Limb (tissue), 2 donors: ENCODE measurements around the gene GANAB.
"Not testable (repeated sequence)": the region's sequence is repeated elsewhere in the genome, so short reads cannot be mapped to it uniquely, and the experiment has no call there.

Experiments
- DNase-seq, 2 donors: peaks; one replicate each; pipeline ENCODE4 v3.0.0-alpha.2; 2016; ENCODE audit errors: extremely low spot score in 2 of 2

GANAB gene

DNA sequence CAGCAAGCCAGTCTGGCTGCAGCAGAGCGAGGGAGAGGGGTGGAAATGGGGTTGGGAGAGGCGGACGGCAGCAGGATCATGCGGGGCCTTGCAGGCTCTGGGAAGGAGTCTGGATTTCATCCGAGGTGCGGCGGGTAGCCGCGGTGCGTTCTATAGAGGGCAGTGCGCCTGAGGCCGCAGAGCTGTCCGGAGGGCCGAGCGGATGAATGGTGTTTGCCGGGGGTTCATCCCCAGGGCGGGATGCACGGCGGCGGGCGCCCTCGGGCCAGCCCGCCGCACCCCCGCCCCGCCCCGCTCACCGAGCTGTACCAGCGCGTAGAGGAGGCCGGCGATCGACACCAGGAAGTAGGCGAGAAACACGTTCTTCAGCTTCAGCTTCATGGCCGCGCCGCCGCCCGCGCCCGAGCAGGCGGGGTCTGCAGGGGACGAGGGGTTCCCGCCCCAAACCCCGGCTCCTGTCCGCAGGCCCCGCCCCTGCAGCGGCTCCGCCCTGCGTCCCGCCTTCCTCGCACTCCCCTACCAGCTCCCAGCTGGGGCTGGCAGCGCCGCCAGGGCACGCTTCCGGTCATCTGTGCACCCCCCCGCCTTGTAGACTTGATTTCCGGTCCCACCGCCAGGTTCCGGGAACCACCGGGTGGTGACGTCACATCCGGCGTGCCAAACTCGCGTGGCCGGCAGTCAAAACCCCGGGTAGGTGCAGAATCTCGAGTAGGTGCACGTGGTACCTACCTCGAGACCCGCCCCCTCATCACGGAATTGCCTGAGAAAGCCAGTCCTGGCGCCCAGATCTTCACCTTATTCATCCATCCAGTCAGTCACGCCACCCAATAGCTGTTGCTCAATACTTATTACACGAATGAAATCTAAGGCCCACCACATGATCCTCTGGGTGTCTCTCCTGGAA, 24.6 kb downstream of the GANAB start, which contains the start of gene B3GAT3:
B3GAT3 (minus strand) TSS at position 420 of the 904 bp plus-strand sequence; CDS start at position 381, 39 bp downstream.
- peak; percentile 93 to 96 for DNase-seq

DNA sequence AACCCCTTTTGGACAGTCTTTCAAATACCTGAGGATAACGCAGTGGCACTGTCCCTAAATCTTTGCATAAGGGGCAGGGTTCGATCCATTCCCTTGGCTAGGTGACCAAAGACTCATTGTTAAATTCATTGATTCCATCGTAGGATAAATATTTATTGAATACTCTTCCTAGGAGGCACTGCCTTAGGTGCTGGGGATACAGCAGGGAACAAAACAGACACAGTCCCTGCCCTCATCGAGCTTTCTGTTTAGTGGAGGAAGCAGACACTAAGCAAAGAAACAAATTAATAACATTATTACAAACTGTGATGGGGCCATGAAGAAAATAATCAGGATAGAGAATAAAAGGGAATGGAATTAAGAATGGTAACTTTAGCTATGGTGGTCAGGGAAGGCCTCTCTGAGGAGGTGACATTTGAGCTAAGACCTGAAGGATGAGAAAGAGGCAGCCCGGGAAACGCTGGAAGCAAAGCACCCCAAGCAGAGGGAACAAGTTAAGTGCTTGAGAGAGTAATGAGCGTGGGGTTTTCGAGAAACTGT, 25.3 kb downstream of the GANAB start:
- no peak for DNase-seq

GRCh38 chr11:62616957-62617356, 29.5 kb downstream of the GANAB start:
- not testable (repeated sequence) for DNase-seq

- no peak for DNase-seq
Measured at GRCh38 chr11:62615521-62615920, 30.9 kb downstream of the GANAB start.

GRCh38 chr11:62614275-62614674, 32.1 kb downstream of the GANAB start:
- no peak for DNase-seq

GRCh38 chr11:62613291-62613778, 33.1 kb downstream of the GANAB start:
- DNase-seq: peak in 1 of 2 donors; percentile 52

GRCh38 chr11:62612366-62613290, 33.8 kb downstream of the GANAB start, which contains the start of the genes EML3 and ROM1:
TSS of gene EML3 (minus strand) at chr11:62612775. CDS start at chr11:62612457, 318 bp downstream.
TSS of gene ROM1 (plus strand) at chr11:62613257. CDS start at chr11:62613282, 25 bp downstream.
- peak; percentile 77 to 89 for DNase-seq

GRCh38 chr11:62611705-62612365, 34.6 kb downstream of the GANAB start:
- DNase-seq: peak; percentile 61 to 72

DNA sequence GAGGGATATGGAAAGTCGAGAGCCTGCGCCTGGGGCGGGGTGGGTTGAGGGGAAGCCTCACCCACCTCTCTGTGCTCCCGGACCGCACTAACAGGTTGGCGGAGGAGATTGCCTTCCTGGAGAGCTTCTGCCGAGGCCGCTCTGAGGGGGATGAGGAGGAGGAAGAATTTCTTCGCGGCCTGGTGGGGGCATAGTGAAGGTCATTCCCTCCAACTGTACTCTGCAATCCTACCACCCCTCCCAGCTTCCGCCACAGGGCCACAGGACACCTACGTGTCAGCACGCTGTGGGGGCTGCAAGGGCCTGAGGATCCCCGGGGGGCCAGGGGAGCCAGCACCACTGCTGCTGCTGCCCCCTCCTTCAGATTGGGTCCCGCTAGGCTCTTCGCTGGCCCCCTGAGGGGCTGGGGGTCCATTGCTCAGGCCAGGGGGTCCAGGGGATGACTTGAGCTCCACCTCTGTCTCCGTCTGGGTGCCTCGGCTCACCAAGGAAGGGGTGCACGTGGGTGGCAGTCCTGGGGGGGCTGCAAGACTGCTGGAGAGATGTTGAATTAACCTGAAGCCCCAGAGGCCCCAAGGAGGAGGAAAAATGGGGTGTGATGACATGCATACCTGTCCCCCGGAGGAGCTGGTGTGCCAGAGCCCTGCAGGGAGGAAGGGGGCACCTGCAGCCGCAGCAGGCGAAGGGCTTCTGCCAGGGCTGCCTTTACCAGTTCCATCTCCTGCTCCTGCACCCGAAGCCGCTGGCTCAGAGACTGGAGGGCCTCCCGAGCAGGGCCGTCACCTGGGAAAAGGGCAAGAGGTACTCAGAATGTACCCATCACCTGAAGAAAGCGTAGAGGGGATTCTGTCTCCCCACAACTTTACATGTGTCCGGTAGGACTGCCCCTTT, 35.4 kb downstream of the GANAB start:
- DNase-seq: peak in 1 of 2 donors; percentile 38

DNA sequence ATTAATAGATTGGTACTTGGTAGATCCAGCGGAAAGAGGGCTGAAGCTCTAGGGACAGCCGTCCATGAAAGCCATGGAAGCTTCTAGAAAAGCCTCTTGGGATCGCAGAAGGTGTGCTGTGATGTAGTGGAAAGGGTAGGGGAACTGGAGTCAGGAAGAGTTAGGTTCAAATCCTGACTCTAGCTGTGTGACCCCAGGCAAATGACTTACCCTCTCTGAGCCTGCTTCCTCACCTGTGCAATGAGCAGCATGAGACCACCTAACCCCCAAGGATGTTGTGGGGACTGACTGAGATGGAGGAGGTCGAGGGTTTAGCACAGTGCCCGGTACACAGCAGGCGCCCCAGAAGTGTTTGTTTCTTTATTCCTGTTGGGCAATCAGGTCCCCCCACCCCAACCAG, 36.0 kb downstream of the GANAB start:
- no peak for DNase-seq

- DNase-seq: no peak
Measured at GRCh38 chr11:62608776-62609175, 37.6 kb downstream of the GANAB start.

DNA sequence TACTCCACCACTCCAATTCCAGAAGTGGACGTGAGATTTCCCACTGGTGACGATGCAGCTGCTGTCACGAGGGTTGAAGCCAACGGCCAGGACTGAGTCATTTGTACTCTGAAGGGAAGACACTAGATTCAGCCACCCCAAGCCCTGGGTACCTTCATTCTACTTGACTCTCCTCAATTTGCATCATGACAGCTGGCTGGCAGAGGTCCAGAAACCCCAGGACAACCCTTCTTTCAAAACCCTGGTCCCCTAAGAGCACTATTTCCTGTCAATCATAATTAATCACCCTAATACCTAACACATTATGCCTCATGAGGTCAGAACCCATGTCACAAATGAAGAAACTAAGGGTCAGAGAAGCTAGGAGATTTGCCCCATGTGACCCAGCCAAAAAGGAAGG, 38.7 kb downstream of the GANAB start:
- DNase-seq: no peak

DNA sequence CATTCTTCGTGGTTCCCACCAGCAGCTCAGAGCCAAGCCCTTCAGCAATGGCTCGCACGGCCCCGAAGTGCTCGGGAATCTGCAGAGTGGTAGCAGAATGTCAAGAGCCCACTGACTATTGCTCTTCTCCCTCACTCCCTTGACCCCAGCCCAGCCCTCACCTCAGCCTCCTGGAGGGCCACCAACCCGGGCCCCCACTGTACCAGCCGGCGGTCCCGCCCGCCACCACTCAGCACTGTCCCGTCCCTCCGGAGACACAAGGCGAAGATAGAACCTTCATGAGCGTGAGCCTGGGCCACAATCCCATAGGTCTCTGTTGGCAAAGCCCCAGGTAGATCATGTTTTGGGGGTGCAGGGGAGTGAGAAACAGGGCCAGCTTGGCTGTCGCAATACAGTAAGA, 40.5 kb downstream of the GANAB start:
- no peak for DNase-seq

- no peak for DNase-seq
Measured at GRCh38 chr11:62605467-62605866, 40.9 kb downstream of the GANAB start.

GRCh38 chr11:62604460-62605120, 41.8 kb downstream of the GANAB start:
- no peak for DNase-seq

GRCh38 chr11:62603776-62604299, 42.6 kb downstream of the GANAB start:
- DNase-seq: no peak

- DNase-seq: peak in 1 of 2 donors; percentile 44
Measured at GRCh38 chr11:62603072-62603408, 43.4 kb downstream of the GANAB start.

- peak in 1 of 2 donors; percentile 82 for DNase-seq
Measured at GRCh38 chr11:62602141-62603071, 44.0 kb downstream of the GANAB start.
